Endothelial cell of umbilical vein (primary cell): ENCODE data around the gene ASCL5. TPM values are rescaled to one million over a fixed set of nuclear protein-coding genes. Genes with fewer than 3 reads are reported as not detected.

ENCODE experiments used
- BruUV-seq: library from RNA; stranded (reverse); fragments of 400-500 nt; replicated peaks from 2 replicates; lab custom pipeline; 2021; lab: Mats Ljungman, UMichigan
- CTCF ChIA-PET: fragments of 300-600, 350-600 bp; sonication (Branson Sonifier 250); formaldehyde crosslinking; loops from one replicate; lab custom pipeline; 2021; ENCODE audit warnings: antibody characterized with exemption, inconsistent platforms; lab: Charles Lee
- POLR2A ChIA-PET: fragments of 300-600, 350-600 bp; sonication (Branson Sonifier 250); formaldehyde crosslinking; loops from one replicate; lab custom pipeline; 2021; ENCODE audit warnings: antibody characterized with exemption, inconsistent platforms; lab: Charles Lee
- DNase-seq: peaks from one replicate; pipeline ENCODE4 v3.0.0-alpha.2; 2011; ENCODE audit warnings: low read depth, low spot score
- FAIRE-seq: peaks from 2 replicates; lab custom pipeline; 2011; peaks lifted over from hg19 to GRCh38; lab: Jason Lieb, UNC
- H2AFZ ChIP-seq: 2 replicates; pipeline ENCODE4 v1.6.0; 2012; ENCODE audit warnings: low read depth, low read length, control low read depth, inconsistent platforms
- H3K27ac ChIP-seq: 2 replicates; pipeline ENCODE4 v1.5.1; 2011; ENCODE audit warnings: low read depth, mild to moderate bottlenecking, control low read depth, low read length, moderate library complexity; ENCODE audit not compliant: insufficient read depth
- H3K27me3 ChIP-seq, 2 experiments: 2 replicates each; pipeline versions ENCODE4 v1.6.0 to v1.6.1; 2011; ENCODE audit warnings: low read length in 2 of 2, mixed read lengths in 1 of 2; ENCODE audit not compliant: control insufficient read depth in 2 of 2, insufficient read depth in 2 of 2
- H3K36me3 ChIP-seq, 2 experiments: 2 replicates in 1 of 2; 3 replicates in 1 of 2; pipeline ENCODE4 v1.5.1; 2011; ENCODE audit warnings: low read length in 2 of 2, mild to moderate bottlenecking in 1 of 2, moderate library complexity in 1 of 2; ENCODE audit not compliant: control insufficient read depth in 2 of 2, insufficient read depth in 2 of 2; ENCODE audit errors: extremely low read depth in 1 of 2
- H3K4me1 ChIP-seq: 3 replicates; pipeline ENCODE4 v1.5.1; 2011; ENCODE audit warnings: mild to moderate bottlenecking, low read length; ENCODE audit not compliant: control insufficient read depth, insufficient read depth; ENCODE audit errors: extremely low read depth
- H3K4me2 ChIP-seq: 2 replicates; pipeline ENCODE4 v1.6.1; 2011; ENCODE audit warnings: low read length, control low read depth, mixed read lengths; ENCODE audit not compliant: insufficient read depth
- H3K4me3 ChIP-seq, 3 experiments: fragments of 200-600 bp in 1 of 3; sonication (generic), shearing (Covaris generic) in 1 of 3; replicated peaks in 1 of 3; 2 replicates each; pipeline ENCODE4 v1.5.1; 2011 to 2016; ENCODE audit warnings: control low read depth in 3 of 3, low read length in 3 of 3, mild to moderate bottlenecking in 2 of 3, inconsistent platforms in 1 of 3, low read depth in 1 of 3, moderate library complexity in 1 of 3; ENCODE audit not compliant: insufficient read depth in 1 of 3
- H3K79me2 ChIP-seq: 2 replicates; pipeline ENCODE4 v1.6.0; 2012; ENCODE audit warnings: low read length, inconsistent platforms; ENCODE audit not compliant: control insufficient read depth, insufficient read depth
- H3K9ac ChIP-seq: replicated peaks from 2 replicates; pipeline ENCODE3; 2011; ENCODE audit warnings: low read length, control low read depth; ENCODE audit not compliant: insufficient read depth; ENCODE audit errors: extremely low read depth
- H3K9me1 ChIP-seq: replicated peaks from 3 replicates; pipeline ENCODE4 v1.6.0; 2011; ENCODE audit warnings: mild to moderate bottlenecking, low read length; ENCODE audit not compliant: control insufficient read depth, insufficient read depth; ENCODE audit errors: extremely low read depth
- H3K9me3 ChIP-seq: replicated peaks from 2 replicates; pipeline ENCODE4 v1.5.1; 2012; ENCODE audit warnings: low read length, inconsistent platforms; ENCODE audit not compliant: control insufficient read depth, insufficient read depth
- H4K20me1 ChIP-seq: replicated peaks from 2 replicates; pipeline ENCODE3; 2011; ENCODE audit warnings: mild to moderate bottlenecking, low read length; ENCODE audit not compliant: control insufficient read depth, insufficient read depth; ENCODE audit errors: extremely low read depth
- EZH2 ChIP-seq: IDR thresholded peaks from 2 replicates; pipeline ENCODE4 v1.6.1; 2012; ENCODE audit warnings: borderline replicate concordance, low read depth, mild to moderate bottlenecking, moderate library complexity, low read length, inconsistent platforms; ENCODE audit not compliant: severe bottlenecking
- FOS ChIP-seq: IDR thresholded peaks from 2 replicates; pipeline ENCODE4 v1.6.1; 2011; ENCODE audit warnings: mild to moderate bottlenecking, low read length, moderate library complexity, borderline replicate concordance; ENCODE audit not compliant: insufficient read depth
- GATA2 ChIP-seq: IDR thresholded peaks from 2 replicates; pipeline ENCODE4 v1.7.0; 2011; ENCODE audit warnings: low read depth, mild to moderate bottlenecking, moderate library complexity, mixed read lengths, low read length; ENCODE audit not compliant: insufficient read length, insufficient read depth
- JUN ChIP-seq: IDR thresholded peaks from 2 replicates; pipeline ENCODE4 v1.6.1; 2011; ENCODE audit warnings: borderline replicate concordance, low read depth; ENCODE audit not compliant: insufficient read length, insufficient read depth
- MYC ChIP-seq: IDR thresholded peaks from one replicate; pipeline ENCODE4 v1.6.1; 2011; ENCODE audit warnings: mild to moderate bottlenecking, low read depth, low read length
- POLR2A ChIP-seq: IDR thresholded peaks from 2 replicates; pipeline ENCODE4 v1.6.1; 2012; ENCODE audit warnings: low read depth, mild to moderate bottlenecking, control low read depth, low read length
- POLR2AphosphoS5 ChIP-seq: IDR thresholded peaks from 2 replicates; pipeline ENCODE4 v1.6.1; 2012; ENCODE audit warnings: low read depth, mild to moderate bottlenecking, control low read depth, low read length, moderate library complexity; ENCODE audit not compliant: insufficient read depth
- dilution Hi-C: fragments of 300-500 bp; cut with MboI; formaldehyde crosslinking; loops from one replicate; pipeline ENCODE4 v1.15.0; 2019; ENCODE audit warnings: low sequenced_read_pairs; ENCODE audit not compliant: extremely low pct_ligation_motif_present
- intact Hi-C: fragments of 100-400 bp; cut with micrococcal nuclease; formaldehyde crosslinking; loops from one replicate; pipeline ENCODE4 v1.10.0; 2022
- polyA plus RNA-seq, 4 experiments: library from polyadenylated mRNA; depleted of rRNA in 3 of 4; stranded (reverse) in 3 of 4; unstranded in 1 of 4; fragments of >200 nt; gene quantifications; 2 replicates each; pipeline versions ENCODE4 v1.2.1 to v1.2.3, GENCODE V29; 2011 to 2012; ENCODE audit warnings: missing spikeins in 1 of 4
- total RNA-seq: library from RNA; stranded (reverse); gene quantifications from 2 replicates; pipeline ENCODE4 v1.2.3, GENCODE V29; 2021
- TF ChIP-seq, protein P1 (sequence below): IDR thresholded peaks from 2 replicates; pipeline ENCODE4 v1.6.1; 2011; ENCODE audit not compliant: insufficient read depth, insufficient read length
- TF ChIP-seq, protein P2 (sequence below), 2 donors: IDR thresholded peaks; 1 replicate in 1 of 2; 2 replicates in 1 of 2; pipeline ENCODE4 v1.5.1; 2011; ENCODE audit warnings: low read length in 2 of 2, mild to moderate bottlenecking in 2 of 2, moderate library complexity in 2 of 2, control low read depth in 1 of 2, inconsistent platforms in 1 of 2, low read depth in 1 of 2; ENCODE audit not compliant: insufficient read depth in 1 of 2; ENCODE audit errors: extremely low read depth in 1 of 2

Gene ASCL5
- total and polyA plus RNA-seq, 2 donors (not counting 3 experiments of a cell fraction or from before 2014, with no cell fraction given): not detected

DNA sequence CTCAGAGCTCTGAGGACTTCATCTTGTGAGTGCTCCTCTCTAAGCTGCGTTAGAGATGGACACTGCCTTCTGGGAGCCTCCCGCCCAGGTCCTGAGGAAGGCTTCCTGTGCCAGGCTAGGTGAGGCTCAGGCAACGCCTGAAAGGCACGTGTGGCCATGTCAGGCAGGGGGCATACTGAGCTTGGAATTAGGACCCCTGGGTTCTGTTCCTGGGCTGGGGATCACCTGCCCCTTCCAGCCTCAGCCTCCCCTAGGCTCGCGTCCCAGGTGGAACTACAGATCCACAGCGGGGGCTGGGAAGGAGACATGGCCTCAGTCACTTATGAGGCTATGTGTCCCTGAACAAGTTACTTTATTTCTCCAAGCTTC, 10.0 kb upstream of the ASCL5 start:
- peaks cover 0 to 23% of the 10 kb centered on the region in 2 experiments for H3K36me3 ChIP-seq
- CTCF ChIA-PET: interaction anchor here (0.9 to 2.1 kb wide), 2 partner anchors 18 to 51 kb away, joined by 3 to 9 read pairs; no protein-coding TSS in a partner anchor

More for the DNA sequence above, 10.0 kb upstream of the ASCL5 start:
- Histone ChIP-seq H3K9me1 (no peaks in the 10 kb centered on the region), H3K27ac (no peak overlapping the region), H3K27me3 (no peaks in the 10 kb centered on the region), H3K4me2 (no peak overlapping the region), H3K9ac (no peak overlapping the region), H3K9me3 (no peaks in the 10 kb centered on the region), H3K4me3 (no peak overlapping the region), H4K20me1 (no peaks in the 10 kb centered on the region), H3K79me2 (no peaks in the 10 kb centered on the region), H3K4me1 (no peaks in the 10 kb centered on the region), H2AFZ (no peak overlapping the region)
- TF ChIP-seq JUN: no peak
- TF ChIP-seq, protein P1, sequence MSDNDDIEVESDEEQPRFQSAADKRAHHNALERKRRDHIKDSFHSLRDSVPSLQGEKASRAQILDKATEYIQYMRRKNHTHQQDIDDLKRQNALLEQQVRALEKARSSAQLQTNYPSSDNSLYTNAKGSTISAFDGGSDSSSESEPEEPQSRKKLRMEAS: no peak
- TF ChIP-seq FOS: no peak
- no peak for TF ChIP-seq EZH2
- TF ChIP-seq MYC: no peak
- no peak for TF ChIP-seq POLR2AphosphoS5
- no peak for TF ChIP-seq POLR2A
- TF ChIP-seq, protein P2, sequence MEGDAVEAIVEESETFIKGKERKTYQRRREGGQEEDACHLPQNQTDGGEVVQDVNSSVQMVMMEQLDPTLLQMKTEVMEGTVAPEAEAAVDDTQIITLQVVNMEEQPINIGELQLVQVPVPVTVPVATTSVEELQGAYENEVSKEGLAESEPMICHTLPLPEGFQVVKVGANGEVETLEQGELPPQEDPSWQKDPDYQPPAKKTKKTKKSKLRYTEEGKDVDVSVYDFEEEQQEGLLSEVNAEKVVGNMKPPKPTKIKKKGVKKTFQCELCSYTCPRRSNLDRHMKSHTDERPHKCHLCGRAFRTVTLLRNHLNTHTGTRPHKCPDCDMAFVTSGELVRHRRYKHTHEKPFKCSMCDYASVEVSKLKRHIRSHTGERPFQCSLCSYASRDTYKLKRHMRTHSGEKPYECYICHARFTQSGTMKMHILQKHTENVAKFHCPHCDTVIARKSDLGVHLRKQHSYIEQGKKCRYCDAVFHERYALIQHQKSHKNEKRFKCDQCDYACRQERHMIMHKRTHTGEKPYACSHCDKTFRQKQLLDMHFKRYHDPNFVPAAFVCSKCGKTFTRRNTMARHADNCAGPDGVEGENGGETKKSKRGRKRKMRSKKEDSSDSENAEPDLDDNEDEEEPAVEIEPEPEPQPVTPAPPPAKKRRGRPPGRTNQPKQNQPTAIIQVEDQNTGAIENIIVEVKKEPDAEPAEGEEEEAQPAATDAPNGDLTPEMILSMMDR (IDR thresholded peaks at IDR 0.05; ENCODE audit: extremely low read depth in 1 of 2, insufficient read depth in 1 of 2, low read depth in 1 of 2, low read length in 2 of 2): no peak
- no peak for TF ChIP-seq GATA2
- no peak for FAIRE-seq
- POLR2A ChIA-PET: no interaction called here
- dilution Hi-C loops: no loop called here
- BruUV-seq: no TSS peak
- no peak for DNase-seq
- intact Hi-C loops: no loop called here
